Suprapubic skin (tissue), 4 donors: ENCODE results near the gene SMARCA2.

Experiments
- CTCF ChIP-seq, 2 donors: fragments of 200-600 bp in 1 of 2; fragments of 450-650 bp in 1 of 2; sonication (generic) in 1 of 2; IDR thresholded peaks; one replicate each; pipeline ENCODE4 v1.5.1; 2016 to 2019; ENCODE audit warnings: antibody characterized with exemption in 2 of 2, mild to moderate bottlenecking in 1 of 2, moderate library complexity in 1 of 2
- POLR2A ChIP-seq, 2 donors: fragments of 450-650 bp; IDR thresholded peaks; one replicate each; pipeline ENCODE4 v1.6.1; 2017; ENCODE audit warnings: antibody characterized with exemption in 2 of 2, mild to moderate bottlenecking in 2 of 2, moderate library complexity in 2 of 2
- POLR2AphosphoS5 ChIP-seq, 3 donors: sonication (generic); formaldehyde crosslinking; IDR thresholded peaks; one replicate each; pipeline ENCODE4 v1.6.1; 2017; ENCODE audit warnings: antibody characterized with exemption in 3 of 3

GRCh38 chr9:1977026-1977425 lies 38.1 kb upstream of the SMARCA2 start:
- TF ChIP-seq CTCF (IDR thresholded peaks at IDR 0.05), result no peak
- no peak for TF ChIP-seq POLR2A (IDR thresholded peaks at IDR 0.05)
- TF ChIP-seq POLR2AphosphoS5 (IDR thresholded peaks at IDR 0.05), result no peak
